Pancreas (tissue), 10 donors: ENCODE results near the gene ANKS1B. TPM values are rescaled to one million over a fixed set of nuclear protein-coding genes. Genes with fewer than 3 reads are reported as not detected.

Experiments used
- ATAC-seq, 4 donors: fragments of 200-7000 bp; cut with Tn5 transposase; one replicate each; pipeline versions ENCODE4 v1.8.0 to v1.9.1; 2020; ENCODE audit warnings: mild to moderate bottlenecking in 4 of 4, moderate library complexity in 4 of 4
- DNase-seq, 6 donors: peaks; one replicate each; pipeline ENCODE4 v3.0.0-alpha.2; 2020
- FAIRE-seq: peaks from 2 replicates; lab custom pipeline; 2012; peaks lifted over from hg19 to GRCh38; lab: Jason Lieb, UNC
- H3K27ac ChIP-seq, 4 donors: fragments of 200-600 bp; sonication (generic); 1 replicate in 3 of 4; 2 replicates in 1 of 4; pipeline versions ENCODE4 v1.5.0 to v1.8.0; 2020
- H3K27me3 ChIP-seq, 4 donors: fragments of 200-600 bp; one replicate each; pipeline ENCODE4 v1.8.0; 2021
- H3K36me3 ChIP-seq, 3 donors: fragments of 200-600 bp; sonication (generic) in 1 of 3; one replicate each; pipeline versions ENCODE4 v1.5.0 to v1.8.0; 2020 to 2021
- H3K4me1 ChIP-seq, 3 donors: fragments of 200-600 bp; one replicate each; pipeline ENCODE4 v1.8.0; 2021
- H3K4me3 ChIP-seq, 4 donors: fragments of 200-600 bp; sonication (generic) in 2 of 4; one replicate each; pipeline versions ENCODE4 v1.5.0 to v1.8.0; 2020 to 2021
- H3K9me3 ChIP-seq, 4 donors: fragments of 200-600 bp; one replicate each; pipeline ENCODE4 v1.8.0; 2021
- WGBS, 2 donors: extraction: QIAGEN DNeasy Blood & Tissue Kit; methylation state at CpG; one replicate each; pipeline ENCODE4 v1.1.7; 2013; 5-methylcytosine and 5-hydroxymethylcytosine counted together
- intact Hi-C, 3 donors: fragments of 100-400 bp; cut with DNase I; formaldehyde crosslinking; loops; one replicate each; pipeline versions ENCODE4 v1.11.1 to v1.14.2; 2022
- polyA plus RNA-seq, 2 donors: library from polyadenylated mRNA; stranded (reverse); fragments of 200-250 nt; gene quantifications; one replicate each; pipeline ENCODE4 v1.2.3, GENCODE V29; 2013
- total RNA-seq, 6 donors: library from RNA; stranded (reverse); fragmentation: NEBNext Ultra II Directional in 4 of 6; extraction: Animal tissue kit (Norgen Biotek cat#: 25700) in 4 of 6; gene quantifications; one replicate each; pipeline versions ENCODE4 v1.2.1 to v1.2.4, GENCODE V29; 2021 to 2023
- TF ChIP-seq, protein P1 (sequence below), 4 donors: fragments of 200-600 bp; sonication (generic) in 3 of 4; IDR thresholded peaks; one replicate each; pipeline versions ENCODE4 v1.5.0 to v1.8.0; 2021; ENCODE audit warnings: antibody characterized with exemption in 4 of 4
- donor health status: healthy with polysubstance abuse.
- donor health status: DM: no; HTN: no; CAD: no; lungs with moderate emphysema.
- donor health status: DM: no; HTN: no; CAD: no.
- donor health status: control.
- donor health status: control.
- donor health status: Bipolar disorder and iron deficiency.
- donor health status: DM: yes; HTN: yes; CAD: no.
- donor health status: DM: no; HTN: no; CAD: no.
- donor health status: DM: no; HTN: no; CAD: no.
- donor health status: DM: yes; HTN: yes; CAD: no.

The ANKS1B gene
- total and polyA plus RNA-seq, 8 donors, result 0.49 to 3.2 (median 1.9) TPM

DNA sequence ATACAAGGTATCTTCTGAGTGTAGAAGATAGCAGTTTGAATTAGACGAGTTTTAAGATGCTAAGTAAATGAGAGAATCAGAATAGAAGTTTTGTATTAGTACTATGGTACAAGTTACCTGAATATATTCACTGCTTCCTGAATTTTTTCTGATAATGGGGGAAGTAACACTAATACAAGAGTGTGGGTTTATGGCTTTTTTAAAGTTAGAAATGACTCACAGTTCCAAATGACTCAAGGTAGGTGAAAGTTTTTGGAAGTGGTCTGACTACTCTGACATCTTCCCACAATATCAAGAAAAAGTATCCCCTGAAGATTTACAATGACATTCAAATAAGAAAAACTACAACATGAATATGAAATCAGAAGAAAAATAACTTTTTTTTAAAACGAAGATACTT is 460.9 kb downstream of the ANKS1B start:
- ATAC-seq (no peak), DNase-seq (no peak), FAIRE-seq (no peak)
- Histone ChIP-seq H3K36me3 (no peaks in the 10 kb centered on the region), H3K4me1 (no peaks in the 10 kb centered on the region), H3K4me3 (no peak overlapping the region), H3K27me3 (no peaks in the 10 kb centered on the region), H3K27ac (no peak overlapping the region), H3K9me3 (no peaks in the 10 kb centered on the region)
- TF ChIP-seq, protein P1, sequence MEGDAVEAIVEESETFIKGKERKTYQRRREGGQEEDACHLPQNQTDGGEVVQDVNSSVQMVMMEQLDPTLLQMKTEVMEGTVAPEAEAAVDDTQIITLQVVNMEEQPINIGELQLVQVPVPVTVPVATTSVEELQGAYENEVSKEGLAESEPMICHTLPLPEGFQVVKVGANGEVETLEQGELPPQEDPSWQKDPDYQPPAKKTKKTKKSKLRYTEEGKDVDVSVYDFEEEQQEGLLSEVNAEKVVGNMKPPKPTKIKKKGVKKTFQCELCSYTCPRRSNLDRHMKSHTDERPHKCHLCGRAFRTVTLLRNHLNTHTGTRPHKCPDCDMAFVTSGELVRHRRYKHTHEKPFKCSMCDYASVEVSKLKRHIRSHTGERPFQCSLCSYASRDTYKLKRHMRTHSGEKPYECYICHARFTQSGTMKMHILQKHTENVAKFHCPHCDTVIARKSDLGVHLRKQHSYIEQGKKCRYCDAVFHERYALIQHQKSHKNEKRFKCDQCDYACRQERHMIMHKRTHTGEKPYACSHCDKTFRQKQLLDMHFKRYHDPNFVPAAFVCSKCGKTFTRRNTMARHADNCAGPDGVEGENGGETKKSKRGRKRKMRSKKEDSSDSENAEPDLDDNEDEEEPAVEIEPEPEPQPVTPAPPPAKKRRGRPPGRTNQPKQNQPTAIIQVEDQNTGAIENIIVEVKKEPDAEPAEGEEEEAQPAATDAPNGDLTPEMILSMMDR (IDR thresholded peaks at IDR 0.05), result no peak
- intact Hi-C loops, result no loop called here
- WGBS, 2 donors, result 40 to 54% methylated on average over 2 of the region's 2 CpGs

DNA sequence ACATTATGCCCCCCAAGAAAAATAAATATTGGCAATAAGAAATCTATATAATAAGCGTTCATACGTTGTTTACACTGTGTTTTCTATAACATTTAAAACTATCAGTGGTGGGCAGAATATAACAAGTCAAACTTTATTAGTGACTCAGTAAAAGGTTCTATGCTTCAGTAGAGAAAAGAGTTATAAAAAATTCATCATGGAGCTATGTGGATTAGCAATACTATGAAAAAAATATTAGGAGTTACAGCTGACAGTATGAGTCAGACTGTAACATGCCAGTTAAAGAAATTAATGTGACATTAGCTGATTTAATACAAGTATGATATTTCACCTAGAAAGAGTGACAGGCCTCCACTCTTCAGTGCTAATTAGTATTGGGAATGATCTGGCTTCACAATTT is 462.3 kb downstream of the ANKS1B start:
- ATAC-seq (no peak), FAIRE-seq (no peak), DNase-seq (no peak)
- TF ChIP-seq, protein P1 (IDR thresholded peaks at IDR 0.05), result no peak
- Histone ChIP-seq H3K27me3 (no peaks in the 10 kb centered on the region), H3K9me3 (no peaks in the 10 kb centered on the region), H3K27ac (no peak overlapping the region), H3K4me3 (no peak overlapping the region), H3K36me3 (no peaks in the 10 kb centered on the region), H3K4me1 (no peaks in the 10 kb centered on the region)
- intact Hi-C loops, result no loop called here
- 9 to 15% methylated on average over 2 of the region's 2 CpGs for WGBS, 2 donors

- no peak for FAIRE-seq
Observed at GRCh38 chr12:99521664-99522063, 463.1 kb downstream of the ANKS1B start.

GRCh38 chr12:99513066-99513465 is 471.7 kb downstream of the ANKS1B start:
- FAIRE-seq, result no peak
- Histone ChIP-seq H3K4me3 (no peak overlapping the region), H3K9me3 (no peaks in the 10 kb centered on the region), H3K27me3 (no peaks in the 10 kb centered on the region), H3K4me1 (no peaks in the 10 kb centered on the region), H3K36me3 (no peaks in the 10 kb centered on the region), H3K27ac (no peak overlapping the region)
- intact Hi-C loops, result no loop called here
- WGBS, 2 donors, result 36 to 40% methylated on average over 2 of the region's 2 CpGs
- no peak for ATAC-seq
- TF ChIP-seq, protein P1 (IDR thresholded peaks at IDR 0.05), result no peak
- no peak for DNase-seq

More at GRCh38 chr12:99521664-99522063, 463.1 kb downstream of the ANKS1B start:
- intact Hi-C loops, result no loop called here
- Histone ChIP-seq H3K36me3 (no peaks in the 10 kb centered on the region), H3K27ac (no peak overlapping the region), H3K9me3 (no peaks in the 10 kb centered on the region), H3K4me3 (no peak overlapping the region), H3K4me1 (no peaks in the 10 kb centered on the region), H3K27me3 (no peaks in the 10 kb centered on the region)
- WGBS, 2 donors, result 51 to 78% methylated on average over 3 of the region's 3 CpGs
- no peak for DNase-seq
- no peak for ATAC-seq
- TF ChIP-seq, protein P1 (IDR thresholded peaks at IDR 0.05), result no peak

DNA sequence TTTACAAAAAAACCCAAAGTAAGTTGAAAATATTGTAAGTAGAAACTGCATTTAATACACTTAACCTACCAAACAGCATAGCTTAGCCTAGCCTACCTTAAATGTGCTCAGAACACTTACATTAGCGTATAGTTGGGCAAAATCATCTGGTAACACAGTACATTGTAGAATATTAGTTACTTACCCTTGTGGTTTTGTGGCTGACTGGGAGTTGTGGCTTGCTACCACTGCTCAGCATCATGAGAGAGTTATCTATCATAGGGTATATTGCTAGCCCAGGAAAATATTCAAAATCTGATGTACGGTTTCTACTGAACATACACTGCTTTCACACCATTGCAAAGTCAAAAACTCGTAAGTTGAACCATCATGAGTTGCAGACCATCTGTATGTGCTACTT is 478.9 kb downstream of the ANKS1B start:
- TF ChIP-seq, protein P1 (IDR thresholded peaks at IDR 0.05), result no peak
- intact Hi-C loops, result no loop called here
- Histone ChIP-seq H3K27me3 (no peaks in the 10 kb centered on the region), H3K27ac (no peak overlapping the region), H3K4me3 (no peak overlapping the region), H3K36me3 (no peaks in the 10 kb centered on the region), H3K4me1 (no peaks in the 10 kb centered on the region), H3K9me3 (no peaks in the 10 kb centered on the region)
- FAIRE-seq, result no peak
- WGBS, 2 donors, result 55 to 72% methylated on average over 3 of the region's 3 CpGs
- no peak for ATAC-seq
- no peak for DNase-seq
